NCI-H748 treated with DMSO at 0.1 percent for 48 hours (cell line): Measurements from ENCODE around the gene R3HDML.
"Not testable (repeated sequence)": the region's sequence is repeated elsewhere in the genome, so short reads cannot be mapped to it uniquely, and the experiment has no call there.

Source experiments
- DNase-seq: peaks from one replicate; lab custom pipeline; 2025; lab: John Stamatoyannopoulos, UW

The R3HDML gene, protein sequence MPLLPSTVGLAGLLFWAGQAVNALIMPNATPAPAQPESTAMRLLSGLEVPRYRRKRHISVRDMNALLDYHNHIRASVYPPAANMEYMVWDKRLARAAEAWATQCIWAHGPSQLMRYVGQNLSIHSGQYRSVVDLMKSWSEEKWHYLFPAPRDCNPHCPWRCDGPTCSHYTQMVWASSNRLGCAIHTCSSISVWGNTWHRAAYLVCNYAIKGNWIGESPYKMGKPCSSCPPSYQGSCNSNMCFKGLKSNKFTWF

DNA sequence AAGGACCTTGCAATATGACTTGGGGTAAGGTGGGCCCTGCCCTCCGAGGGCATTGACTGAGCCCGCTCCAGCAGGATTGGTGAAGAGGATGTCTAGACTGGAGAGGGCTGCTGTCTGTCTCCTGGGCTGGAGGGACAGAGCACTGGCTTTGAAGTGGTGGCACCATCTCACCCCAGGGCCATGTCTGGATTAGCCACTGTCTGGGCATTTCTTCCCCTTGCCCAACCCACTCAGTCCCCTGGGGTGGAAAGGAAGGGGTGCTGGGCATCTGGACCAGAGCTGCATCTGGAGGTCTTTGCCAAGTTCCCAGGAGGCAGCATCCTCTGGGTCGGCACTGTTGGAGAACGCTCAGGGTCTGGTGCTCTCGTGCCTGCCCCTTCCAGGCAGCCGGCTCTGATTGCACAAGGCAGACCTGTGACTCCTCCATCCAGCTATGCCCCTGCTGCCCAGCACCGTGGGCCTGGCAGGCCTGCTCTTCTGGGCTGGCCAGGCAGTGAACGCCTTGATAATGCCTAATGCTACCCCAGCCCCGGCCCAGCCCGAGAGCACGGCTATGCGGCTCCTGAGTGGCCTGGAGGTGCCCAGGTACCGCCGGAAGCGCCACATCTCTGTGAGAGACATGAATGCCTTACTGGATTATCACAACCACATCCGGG lies at the start of gene R3HDML:
R3HDML (plus strand) TSS at position 319 of the 656 bp plus-strand sequence; CDS start at position 434, 115 bp downstream.
- DNase-seq: no peak

DNA sequence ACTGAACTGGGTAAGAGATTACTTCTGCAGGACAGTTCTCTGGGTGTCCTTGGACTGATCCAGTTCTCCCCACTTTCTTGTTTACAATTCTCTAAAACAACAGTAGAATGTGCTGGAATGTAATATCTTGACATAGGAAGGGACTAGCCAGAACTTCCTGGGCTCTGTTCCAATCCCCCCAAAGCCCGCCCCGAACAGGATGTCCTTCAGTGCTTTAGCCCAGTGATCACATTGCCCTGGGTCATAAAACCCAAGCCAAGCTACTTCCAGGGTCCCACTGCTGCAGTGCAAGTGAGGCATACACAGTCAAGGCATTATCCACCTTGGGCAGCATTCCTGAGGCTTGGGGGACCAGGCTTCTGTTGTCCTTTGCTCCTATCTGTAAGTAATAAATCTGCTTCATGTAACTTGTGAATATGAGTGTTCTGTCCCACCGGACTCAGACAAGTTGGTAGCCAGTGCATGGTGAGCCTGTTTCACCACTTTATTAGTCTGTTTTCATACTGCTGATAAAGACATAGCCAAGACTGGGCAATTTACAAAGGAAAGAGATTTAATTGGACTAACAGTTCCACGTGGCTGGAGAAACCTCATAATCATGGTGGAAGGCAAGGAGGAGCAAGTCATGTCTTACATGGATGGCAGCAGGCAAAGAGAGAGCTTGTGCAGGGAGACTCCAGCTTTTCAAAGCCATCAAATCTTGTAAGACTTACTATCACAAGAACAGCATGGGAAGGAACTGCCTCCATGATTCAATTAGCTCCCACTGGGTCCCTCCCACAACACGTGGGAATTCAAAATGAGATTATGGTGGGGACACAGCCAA lies 49.4 kb upstream of the R3HDML start:
- DNase-seq: no peak

DNA sequence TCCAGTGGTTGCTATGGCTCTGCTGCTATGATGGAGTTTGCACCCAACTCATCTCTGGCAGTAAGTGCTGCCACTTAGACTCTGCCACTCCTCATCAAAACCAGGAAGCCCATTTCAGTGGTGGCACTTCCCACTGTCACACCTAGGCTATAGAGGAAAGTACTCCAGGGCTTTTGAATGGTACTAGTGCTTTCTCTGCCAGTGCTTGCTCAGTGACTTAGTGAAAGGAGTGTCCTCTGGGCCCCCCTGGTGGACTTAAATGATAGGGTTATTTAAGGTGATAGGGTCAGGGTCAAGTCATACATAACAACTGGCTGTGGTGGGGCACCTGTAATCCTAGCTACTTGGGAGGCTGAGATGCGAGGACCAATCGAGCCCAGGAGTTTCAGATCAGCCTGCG lies 48.6 kb upstream of the R3HDML start:
- no peak for DNase-seq

DNA sequence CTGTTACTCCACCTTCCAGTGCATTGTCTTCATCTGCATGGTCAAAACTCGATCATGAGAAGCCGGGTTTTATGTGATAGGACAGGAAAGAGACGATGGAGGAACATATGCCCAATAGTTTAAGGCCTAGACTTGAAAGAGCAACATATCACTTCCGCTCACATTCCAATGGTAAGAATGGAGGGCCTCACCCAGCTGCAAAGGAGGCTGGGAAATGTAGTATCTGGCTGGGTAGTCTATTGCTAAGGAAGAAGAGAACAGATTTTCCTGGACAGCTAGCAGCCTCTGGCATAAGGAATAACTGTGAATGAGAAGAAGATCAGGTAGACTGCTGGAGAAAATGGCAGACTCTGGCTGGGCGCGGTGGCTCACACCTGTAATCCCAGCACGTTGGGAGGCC lies 45.1 kb upstream of the R3HDML start:
- DNase-seq: no peak

DNA sequence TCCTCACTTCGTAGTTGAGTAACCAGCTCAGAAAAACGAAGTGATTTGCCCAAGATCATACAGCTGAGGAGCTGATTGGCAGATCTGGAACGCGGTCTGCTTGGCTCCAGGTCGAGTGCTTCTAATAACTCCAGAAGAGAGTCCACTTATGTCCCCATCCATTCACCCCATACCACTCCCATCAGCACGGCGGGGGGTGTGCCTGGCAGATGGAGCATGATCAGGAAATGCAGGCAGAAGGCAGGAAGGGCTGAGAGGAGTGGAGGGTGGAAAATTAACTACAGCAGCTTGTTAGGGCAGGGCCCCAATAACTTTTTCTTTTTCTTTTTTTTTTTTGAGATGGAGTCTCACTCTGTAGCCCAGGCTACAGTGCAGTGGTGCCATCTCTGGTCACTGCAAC lies 40.8 kb upstream of the R3HDML start:
- DNase-seq: no peak

DNA sequence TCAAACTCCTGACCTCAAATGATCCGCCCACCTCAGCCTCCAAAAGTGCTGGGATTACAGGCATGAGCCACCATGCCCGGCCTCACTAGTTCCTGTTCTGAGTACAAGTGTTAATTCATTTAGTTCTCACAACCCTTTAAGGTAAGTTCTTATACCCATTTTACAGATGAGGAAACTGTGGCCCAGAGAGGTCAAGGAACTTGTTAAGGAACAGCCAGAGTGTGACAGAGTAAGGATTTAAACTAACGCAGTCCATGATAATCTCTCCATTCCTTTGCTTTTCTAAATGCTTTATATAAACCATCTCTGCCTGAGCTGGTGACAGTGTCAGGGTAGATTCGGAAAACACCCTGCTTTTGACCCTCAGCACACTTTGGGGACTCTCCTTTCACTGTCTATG lies 39.1 kb upstream of the R3HDML start:
- no peak for DNase-seq

DNA sequence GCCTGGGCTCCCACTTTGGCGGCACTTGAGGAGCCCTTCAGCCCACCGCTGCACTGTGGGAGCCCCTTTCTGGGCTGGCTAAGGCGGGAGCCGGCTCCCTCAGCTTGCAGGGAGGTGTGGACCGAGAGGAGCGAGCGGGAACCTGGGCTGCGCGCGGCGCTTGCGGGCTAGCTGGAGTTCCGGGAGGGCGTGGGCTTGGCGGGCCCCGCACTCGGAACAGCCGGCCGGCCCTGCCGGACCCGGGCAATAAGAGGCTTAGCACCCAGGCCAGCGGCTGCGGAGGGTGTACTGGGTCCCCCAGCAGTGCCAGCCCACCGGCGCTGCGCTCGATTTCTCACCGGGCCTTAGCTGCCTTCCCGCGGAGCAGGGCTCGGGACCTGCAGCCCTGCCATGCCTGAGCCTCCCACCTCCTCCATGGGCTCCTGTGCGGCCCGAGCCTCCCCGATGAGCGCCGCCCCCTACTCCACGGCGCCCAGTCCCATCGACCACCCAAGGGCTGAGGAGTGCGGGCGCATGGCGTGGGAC lies 37.8 kb upstream of the R3HDML start:
- not testable (repeated sequence) for DNase-seq

DNA sequence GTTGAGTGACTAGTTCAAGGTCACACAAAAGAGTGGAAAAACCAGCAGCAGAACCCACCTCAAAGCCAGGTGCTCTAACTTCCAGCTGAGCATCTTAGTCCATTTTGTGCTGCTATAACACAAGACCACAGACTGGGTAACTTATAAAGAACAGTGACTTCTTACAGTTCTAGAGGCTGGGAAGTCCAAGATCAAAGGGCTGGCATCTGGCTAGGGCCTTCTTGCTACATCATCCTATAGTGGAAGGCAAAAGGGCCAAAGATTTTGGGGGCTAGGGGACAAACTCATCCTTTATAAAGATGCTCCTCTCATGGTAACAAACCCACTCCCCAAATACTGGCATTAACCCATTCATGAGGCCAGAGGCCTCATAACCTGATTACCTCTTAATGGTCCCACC lies 35.6 kb upstream of the R3HDML start:
- no peak for DNase-seq

DNA sequence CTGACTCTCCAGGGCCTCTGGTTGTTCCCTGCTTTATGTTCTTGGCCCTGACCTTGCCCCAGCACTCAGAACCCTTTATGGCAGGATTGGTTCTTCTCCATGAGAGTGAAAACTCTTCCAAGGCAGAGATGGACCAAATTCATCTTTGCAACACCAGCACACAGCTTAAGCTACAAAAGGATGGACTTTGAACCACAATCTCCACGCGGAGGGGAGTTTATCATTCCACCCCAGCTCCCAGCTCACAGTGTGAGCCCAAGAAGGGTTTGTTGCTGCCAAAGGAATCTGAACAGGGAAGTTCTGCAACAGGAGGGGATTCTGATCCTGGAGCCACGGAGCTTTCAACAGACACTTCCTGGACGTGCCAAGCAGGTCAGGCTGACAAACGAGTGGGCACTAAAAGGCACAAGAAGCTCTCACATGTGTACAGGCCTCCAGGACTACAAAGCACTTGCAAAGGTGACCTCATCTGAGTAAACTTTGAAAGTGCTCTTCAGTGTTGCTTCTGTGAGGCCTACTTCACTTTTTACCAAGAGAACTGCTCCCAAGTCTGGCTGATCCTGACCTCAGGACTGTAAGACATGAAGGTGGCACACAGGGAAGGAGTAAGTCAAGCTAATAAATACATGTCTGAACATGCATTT lies 34.7 kb upstream of the R3HDML start:
- no peak for DNase-seq

DNA sequence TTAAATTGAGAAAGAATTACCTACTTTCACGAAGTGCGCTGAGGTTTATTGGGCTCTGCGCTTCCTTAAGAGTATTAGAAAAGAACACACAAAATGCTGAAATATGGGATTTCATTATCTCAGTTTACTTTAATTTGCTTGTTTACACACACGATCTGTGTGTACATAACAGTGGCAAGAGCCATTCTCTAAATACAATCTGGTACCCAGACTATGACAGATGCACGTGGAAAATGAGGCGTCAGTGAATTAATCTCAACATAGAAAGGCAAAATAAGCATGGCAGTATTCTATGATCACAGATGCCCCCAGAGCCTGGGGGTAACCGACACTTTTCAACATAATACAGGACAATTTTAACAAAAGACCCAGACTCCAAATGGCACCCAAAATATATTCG lies 34.1 kb upstream of the R3HDML start:
- no peak for DNase-seq

DNA sequence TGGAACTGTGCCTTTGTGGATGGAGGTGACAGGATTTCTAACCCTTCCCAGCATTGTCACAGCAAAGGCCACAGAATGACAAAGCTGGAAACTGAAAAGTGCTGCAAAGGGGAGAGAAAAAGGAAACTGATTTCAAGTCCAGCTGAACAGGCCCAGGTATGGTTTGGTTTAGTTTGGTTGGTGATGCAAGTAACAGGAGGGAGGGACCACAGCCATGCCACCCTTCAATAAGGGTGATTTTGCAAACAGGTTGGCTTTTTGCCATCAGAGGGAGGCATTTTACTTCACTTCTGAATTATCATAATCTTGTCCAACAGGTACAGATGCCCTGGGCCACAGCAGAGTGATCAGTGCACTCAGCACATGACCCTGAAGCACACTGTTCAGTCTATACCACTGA lies 32.5 kb upstream of the R3HDML start:
- no peak for DNase-seq

DNA sequence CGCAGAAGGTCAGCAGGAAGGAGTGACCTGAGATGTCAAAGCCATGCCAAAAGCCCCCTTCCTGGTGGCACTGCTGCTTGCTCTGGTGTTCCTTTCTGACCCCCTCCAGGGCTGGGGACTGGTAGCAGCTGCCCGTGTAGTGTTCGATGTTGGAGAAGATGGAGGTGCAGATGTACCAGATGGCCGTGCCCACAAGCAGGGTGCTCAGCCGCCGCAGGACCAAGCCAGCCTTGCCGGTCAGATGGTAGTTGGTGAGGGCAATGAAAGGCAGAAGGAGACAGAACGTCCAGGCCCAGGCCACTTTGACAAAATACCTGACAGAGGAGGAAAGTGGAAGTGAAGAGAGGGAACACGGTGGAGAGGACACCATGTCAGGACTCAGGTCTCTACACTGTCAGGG lies 29.9 kb upstream of the R3HDML start:
- no peak for DNase-seq

DNA sequence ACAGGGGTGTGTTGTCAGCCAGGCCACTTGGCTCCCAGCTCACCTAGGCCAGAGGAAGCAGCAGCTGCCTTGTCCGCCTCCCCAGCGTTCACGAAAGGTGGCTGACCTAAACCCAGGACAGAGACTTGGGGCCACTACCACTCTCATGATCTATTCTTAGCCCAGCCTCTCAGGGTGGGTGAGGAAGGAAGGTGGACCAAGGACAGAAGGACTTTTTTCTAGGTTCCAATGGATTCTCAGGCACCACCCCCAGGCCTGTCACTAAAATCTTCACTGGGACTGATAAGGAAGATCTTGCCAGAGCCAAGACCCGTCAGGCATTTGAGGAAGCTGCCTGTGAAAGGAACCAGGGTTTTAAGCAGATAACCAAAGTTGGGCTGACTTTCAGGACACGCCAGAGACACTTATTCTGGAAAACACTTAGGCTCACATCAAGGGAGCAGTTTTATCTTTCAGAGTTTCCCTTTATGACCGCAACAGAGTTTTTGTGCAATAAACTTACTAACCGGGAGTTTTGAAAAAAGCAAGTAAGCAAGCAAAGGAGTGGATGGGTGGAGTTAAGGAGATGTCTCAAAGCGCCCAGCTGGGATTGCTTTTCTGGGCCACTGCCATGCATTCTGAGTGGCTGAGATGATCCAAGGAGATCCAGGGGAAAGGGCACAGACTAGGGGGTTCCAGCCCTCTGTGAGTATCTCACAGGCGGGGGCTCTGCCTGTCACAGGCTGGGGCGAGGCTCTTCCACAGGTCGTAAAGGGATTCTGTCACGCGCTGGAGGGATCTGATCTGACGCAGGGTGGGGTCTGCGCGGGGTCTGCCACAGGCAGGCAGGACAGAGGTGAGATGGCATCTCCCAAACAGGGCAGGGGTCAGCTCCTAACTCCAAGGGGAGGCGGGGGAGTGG lies 26.8 kb upstream of the R3HDML start:
- no peak for DNase-seq

DNA sequence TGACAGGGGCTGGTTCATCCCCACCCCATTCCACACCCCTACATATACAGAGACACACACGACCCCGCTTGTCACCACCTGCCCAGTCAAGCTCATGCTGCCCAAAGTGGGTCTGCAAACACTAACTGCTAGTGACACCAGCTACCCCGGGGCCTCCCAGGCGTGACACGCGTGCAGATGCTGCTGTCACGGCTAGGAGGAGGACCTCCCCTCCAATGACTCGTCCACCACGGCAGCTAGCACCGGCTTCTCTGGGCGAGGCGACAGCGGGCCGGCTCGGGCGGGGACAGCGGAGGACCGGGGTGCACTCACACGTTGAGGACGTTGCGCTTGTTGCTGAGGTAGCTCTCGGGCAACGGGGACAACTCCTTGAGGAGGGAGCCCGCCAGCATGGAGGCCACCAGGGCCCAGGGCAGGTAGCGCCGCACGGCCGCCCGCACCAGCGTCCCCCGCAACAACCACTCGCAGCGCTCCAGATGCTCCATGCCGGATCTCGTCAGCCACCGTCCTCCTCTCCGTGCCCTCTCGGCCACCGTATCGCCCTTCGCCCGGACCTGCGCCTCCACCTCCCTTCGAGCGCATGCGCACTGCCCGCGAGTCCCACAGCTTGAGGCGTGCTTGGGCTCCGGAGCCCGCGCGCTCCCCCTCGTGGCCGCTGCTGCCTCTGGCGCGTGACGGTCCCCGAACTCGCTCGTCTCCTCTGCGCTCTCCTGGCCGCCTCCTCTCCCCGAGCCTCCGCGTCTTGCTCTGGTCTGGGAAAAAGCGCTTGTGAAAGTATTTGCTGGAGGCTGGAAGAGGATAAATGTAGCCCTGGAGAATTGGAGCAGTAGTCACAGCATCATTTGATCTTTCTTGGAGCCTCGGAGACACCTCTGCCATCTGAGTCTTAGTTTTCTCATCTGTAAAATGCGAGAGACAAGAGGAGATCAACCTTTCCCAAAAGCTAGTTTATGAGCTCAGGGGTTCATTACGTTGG lies 25.9 kb upstream of the R3HDML start, which contains the start of gene FITM2:
FITM2 (minus strand) TSS at position 539 of the 976 bp plus-strand sequence; CDS start at position 485, 54 bp downstream.
- peak; percentile 79 for DNase-seq

DNA sequence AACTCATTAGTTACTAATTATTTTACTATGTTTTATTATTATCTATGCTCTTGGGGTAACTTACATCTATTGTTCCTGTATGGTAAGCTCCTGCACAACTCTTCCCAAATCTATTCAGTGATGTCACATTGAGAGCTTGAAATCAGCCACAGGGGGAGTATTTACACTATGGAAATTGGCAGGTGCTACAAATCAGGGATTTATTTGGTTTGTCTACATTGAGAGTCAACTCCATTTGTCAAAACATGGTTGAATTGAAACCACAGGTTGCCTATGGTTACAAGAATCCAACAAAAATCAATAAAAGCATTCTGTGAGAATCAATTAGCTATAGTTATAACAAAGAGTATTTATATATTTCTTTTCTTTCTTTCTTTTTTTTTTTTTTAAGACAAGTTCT lies 22.0 kb upstream of the R3HDML start:
- DNase-seq: no peak

DNA sequence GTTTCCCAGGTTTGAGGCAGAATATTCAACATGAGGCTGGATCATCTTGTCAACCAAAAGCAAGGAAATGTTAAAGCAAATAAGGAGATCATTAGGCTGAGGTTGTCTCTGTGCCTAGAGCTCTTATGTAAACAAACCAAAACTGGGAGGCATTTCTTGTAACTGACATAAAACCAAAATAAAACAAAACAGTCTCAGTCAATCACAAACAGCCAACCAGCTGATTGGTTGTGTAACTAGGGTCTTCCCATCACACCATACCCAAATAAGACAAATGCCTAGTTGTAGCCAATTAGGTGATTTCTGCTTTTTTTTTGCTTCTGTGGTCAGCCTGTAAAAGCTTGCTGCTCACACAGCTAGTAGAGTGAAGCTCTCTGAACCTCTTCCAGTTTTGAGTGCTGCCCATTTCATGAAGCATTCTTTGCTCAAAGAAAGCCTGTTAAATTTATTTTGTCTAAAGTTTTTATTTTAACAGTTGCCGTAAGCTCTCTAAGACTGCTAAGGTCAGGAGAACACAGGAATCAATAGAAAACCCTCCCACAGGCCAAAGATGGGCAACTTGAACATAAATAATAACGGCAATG lies 16.9 kb upstream of the R3HDML start:
- no peak for DNase-seq

DNA sequence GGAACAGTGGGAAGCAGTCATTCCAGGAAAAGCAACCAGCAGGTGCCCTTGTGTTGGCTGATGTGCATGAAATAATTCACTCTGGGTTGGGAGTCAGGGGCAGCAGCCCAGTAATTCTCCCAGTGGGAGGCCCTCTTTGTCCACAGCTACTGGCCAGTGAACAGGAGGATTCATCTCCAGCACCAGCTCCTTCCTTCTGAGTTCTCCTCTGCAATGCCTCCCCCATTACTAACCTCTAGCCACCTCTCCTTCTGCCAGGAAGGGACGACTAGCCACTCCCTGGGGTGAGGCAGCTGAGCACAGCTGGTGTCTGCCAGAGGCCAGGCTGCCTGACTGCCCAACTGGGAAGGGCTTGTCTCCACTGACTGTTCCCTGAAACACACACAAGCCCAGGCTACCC lies 12.5 kb upstream of the R3HDML start:
- no peak for DNase-seq

DNA sequence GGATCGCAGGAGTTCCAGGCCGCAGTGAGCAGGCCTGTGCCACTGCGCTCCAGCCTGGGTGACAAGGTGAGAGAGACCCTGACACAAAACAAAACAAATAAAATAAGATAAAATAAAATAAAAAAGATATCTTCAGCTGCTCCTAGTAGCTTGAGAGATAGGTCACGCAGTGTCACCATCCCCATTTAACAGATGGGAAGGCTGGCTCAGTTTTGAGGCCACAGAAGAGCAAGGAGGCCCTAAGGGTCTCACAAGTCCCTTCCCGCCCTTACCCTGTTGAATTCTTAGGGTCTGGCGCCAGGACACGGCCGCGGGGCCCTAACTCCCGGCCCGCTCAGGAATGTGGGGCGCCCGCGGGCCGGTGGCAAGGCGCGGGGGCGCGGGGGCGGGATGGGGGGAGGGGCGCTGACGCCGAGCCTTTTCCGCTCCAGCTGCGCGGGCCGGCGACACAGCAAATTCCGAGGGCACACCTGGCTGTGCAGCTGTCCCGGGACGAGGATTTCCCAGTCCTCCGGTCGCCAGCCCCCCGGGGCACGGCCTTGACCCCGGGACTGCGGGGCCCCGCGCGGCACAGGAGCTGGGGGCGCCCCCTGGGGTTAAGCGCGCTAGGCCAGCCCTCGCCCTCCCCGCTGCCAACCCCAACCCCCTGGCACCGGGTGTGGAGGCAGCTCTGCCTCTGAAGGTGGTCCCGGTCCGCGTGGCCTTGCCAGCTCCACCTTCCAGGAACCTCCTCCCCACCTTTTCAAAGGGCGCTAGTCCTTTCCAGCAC lies 10.3 kb upstream of the R3HDML start:
- no peak for DNase-seq

DNA sequence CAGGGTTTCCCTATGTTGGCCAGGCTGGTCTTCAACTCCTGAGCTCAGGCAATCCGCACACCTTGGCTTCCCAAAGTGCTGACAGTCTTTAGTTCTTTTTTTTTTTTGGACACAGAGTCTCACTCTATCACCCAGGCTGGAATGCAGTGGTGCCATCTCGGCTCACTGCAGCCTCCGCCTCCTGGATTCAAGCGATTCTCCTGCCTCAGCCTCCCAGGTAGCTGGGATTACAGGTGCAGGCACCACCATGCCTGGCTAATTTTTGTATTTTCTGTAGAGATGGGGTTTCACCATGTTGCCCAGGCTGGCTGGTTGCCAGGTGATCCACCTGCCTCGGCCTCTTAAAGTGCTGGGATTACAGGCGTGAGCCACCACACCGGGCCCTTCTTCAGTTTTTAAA lies 9.1 kb upstream of the R3HDML start:
- DNase-seq: not testable (repeated sequence)
